DND-41 (cell line): ENCODE measurements around the gene LRP5.
A peak's percentile ranks its signal among the peaks of the same experiment; 100 is the strongest.

Experiments used
- ATAC-seq: fragments of 200-7000 bp; cut with Tn5 transposase; 3 replicates; pipeline ENCODE4 v1.9.1; 2021; ENCODE audit warnings: low read depth; ENCODE audit not compliant: insufficient read depth
- DNase-seq: peaks from one replicate; pipeline ENCODE4 v3.0.0-alpha.2; 2020
- H2AFZ ChIP-seq: 2 replicates; pipeline ENCODE4 v1.6.0; 2012; ENCODE audit warnings: low read depth, low read length
- H3K27ac ChIP-seq: 2 replicates; pipeline ENCODE4 v1.5.1; 2012; ENCODE audit warnings: low read length, inconsistent platforms
- H3K27me3 ChIP-seq: fragments of 200-600 bp; sonication (generic); 2 replicates; pipeline ENCODE4 v1.6.0; 2012; ENCODE audit warnings: low read length, mild to moderate bottlenecking, inconsistent platforms; ENCODE audit not compliant: insufficient read depth, poor library complexity
- H3K36me3 ChIP-seq: 2 replicates; pipeline ENCODE4 v1.5.1; 2012; ENCODE audit warnings: low read length, inconsistent platforms; ENCODE audit not compliant: insufficient read depth
- H3K4me1 ChIP-seq: 2 replicates; pipeline ENCODE4 v1.5.1; 2012; ENCODE audit warnings: mild to moderate bottlenecking, low read length; ENCODE audit not compliant: insufficient read depth
- H3K4me2 ChIP-seq: 2 replicates; pipeline ENCODE4 v1.6.0; 2012; ENCODE audit warnings: mild to moderate bottlenecking, moderate library complexity, low read length, inconsistent platforms; ENCODE audit not compliant: insufficient read depth
- H3K4me3 ChIP-seq, 2 experiments: fragments of 200-600 bp in 1 of 2; shearing (Covaris generic) in 1 of 2; 2 replicates each; pipeline ENCODE4 v1.5.1; 2012 to 2016; ENCODE audit warnings: inconsistent platforms in 2 of 2, low read length in 2 of 2, mild to moderate bottlenecking in 2 of 2, low read depth in 1 of 2, moderate library complexity in 1 of 2
- H3K79me2 ChIP-seq: 2 replicates; pipeline ENCODE4 v1.6.0; 2012; ENCODE audit warnings: low read length, inconsistent platforms; ENCODE audit not compliant: insufficient read depth
- H3K9ac ChIP-seq: 2 replicates; pipeline ENCODE4 v1.6.0; 2012; ENCODE audit warnings: low read depth, mild to moderate bottlenecking, inconsistent platforms, low read length, moderate library complexity
- H3K9me3 ChIP-seq: 2 replicates; pipeline ENCODE4 v1.5.1; 2012; ENCODE audit warnings: low read length, moderate library complexity, mild to moderate bottlenecking, inconsistent platforms; ENCODE audit not compliant: insufficient read depth, severe bottlenecking
- H4K20me1 ChIP-seq: 2 replicates; pipeline ENCODE4 v1.6.0; 2012; ENCODE audit warnings: low read length; ENCODE audit not compliant: insufficient read depth
- EZH2 ChIP-seq: IDR thresholded peaks from 3 replicates; pipeline ENCODE4 v1.6.1; 2012; ENCODE audit warnings: borderline replicate concordance, low read depth, mild to moderate bottlenecking, moderate library complexity, low read length, inconsistent platforms; ENCODE audit not compliant: severe bottlenecking
- TF ChIP-seq, protein P1 (sequence below): IDR thresholded peaks from 2 replicates; pipeline ENCODE4 v1.5.1; 2012; ENCODE audit warnings: borderline replicate concordance, low read length, moderate library complexity, mild to moderate bottlenecking; ENCODE audit not compliant: poor library complexity, severe bottlenecking; ENCODE audit errors: extremely low read depth

Gene LRP5

DNA sequence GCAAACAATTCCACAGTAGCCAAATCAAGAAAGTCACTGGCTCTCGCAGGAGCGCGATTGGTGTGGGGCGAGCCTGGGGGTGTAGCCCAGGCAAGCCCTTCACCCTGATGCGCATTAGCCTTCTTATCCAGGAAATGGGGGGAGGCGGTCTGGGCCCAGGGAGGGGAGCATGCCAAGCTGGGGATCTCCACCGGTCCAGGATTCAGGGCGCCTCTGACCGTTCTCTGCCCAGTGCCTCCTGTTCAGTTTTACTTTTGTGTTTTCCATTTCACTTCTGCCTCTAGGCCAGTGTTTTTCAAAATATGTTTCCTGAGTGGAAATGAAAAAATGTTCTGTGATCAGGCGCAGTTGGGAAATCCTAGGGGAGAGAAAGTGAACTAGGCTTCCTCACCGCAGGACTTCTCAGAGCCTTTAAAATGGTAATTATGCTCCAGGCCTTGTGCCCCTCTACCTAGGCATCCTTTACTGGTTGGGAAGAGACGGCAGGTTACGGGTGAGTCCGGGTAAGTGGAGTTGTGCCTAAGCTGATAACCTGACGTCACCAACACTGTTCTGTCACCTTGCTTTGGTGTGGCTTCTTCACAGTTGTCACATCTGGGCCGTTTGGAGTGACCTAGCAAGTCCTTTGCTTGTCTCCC is 18.4 kb downstream of the LRP5 start:
- Histone ChIP-seq H3K36me3 (no peaks in the 10 kb centered on the region; the same call in 1 of the 2 replicates), H2AFZ (no peak overlapping the region), H3K9me3 (no peaks in the 10 kb centered on the region), H3K27me3 (no peaks in the 10 kb centered on the region), H3K4me2 (no peak overlapping the region), H3K4me1 (peaks cover 48% of the 10 kb centered on the region), H3K9ac (no peak overlapping the region), H4K20me1 (peaks cover 40% of the 10 kb centered on the region), H3K4me3 (no peak overlapping the region), H3K27ac (0 out of 2 replicates have a peak overlapping the region, but pooled peaks have one; percentile 28), H3K79me2 (peaks cover 53% of the 10 kb centered on the region)
- DNase-seq (peak; percentile 15), ATAC-seq (no peak)
- TF ChIP-seq, protein P1, sequence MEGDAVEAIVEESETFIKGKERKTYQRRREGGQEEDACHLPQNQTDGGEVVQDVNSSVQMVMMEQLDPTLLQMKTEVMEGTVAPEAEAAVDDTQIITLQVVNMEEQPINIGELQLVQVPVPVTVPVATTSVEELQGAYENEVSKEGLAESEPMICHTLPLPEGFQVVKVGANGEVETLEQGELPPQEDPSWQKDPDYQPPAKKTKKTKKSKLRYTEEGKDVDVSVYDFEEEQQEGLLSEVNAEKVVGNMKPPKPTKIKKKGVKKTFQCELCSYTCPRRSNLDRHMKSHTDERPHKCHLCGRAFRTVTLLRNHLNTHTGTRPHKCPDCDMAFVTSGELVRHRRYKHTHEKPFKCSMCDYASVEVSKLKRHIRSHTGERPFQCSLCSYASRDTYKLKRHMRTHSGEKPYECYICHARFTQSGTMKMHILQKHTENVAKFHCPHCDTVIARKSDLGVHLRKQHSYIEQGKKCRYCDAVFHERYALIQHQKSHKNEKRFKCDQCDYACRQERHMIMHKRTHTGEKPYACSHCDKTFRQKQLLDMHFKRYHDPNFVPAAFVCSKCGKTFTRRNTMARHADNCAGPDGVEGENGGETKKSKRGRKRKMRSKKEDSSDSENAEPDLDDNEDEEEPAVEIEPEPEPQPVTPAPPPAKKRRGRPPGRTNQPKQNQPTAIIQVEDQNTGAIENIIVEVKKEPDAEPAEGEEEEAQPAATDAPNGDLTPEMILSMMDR: no peak
- TF ChIP-seq EZH2: no peak

DNA sequence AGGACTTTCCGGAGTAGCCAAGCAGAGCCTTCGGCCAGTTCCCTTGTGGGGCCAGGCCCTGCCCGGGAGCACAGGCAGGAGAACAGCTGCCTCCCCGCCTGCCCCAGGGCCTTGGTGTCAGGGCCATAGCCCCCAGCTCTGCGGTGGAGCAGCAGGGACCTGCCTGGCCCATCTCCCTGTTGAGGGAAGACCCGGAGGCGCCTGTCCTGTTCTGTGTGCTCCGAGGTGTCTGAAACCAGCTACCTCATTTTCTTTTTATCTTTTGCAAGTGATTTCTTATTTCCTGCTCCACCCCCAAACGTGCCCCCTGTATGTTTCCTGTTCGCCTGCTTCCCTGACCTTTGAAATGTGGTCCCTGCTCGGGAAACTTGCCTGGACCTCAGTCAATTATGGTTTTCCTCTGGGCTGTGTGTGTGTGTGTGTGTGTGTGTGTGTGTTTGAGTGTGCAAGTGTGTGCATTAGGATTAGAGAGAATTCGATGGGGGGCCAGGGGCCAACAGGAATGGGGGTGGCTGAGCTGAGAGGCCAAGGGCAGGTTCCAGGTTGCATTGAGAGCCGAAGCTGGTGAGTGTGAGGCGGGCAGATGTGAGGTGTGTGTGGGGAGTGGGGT is 19.1 kb downstream of the LRP5 start:
- DNase-seq: peak; percentile 49
- no peak overlapping the region for H3K27ac ChIP-seq
- H3K9ac ChIP-seq: no peak overlapping the region
- peak; percentile 36 for ATAC-seq
- H4K20me1 ChIP-seq: peaks cover 40% of the 10 kb centered on the region
- no peaks in the 10 kb centered on the region for H3K27me3 ChIP-seq
- H2AFZ ChIP-seq: no peak overlapping the region
- no peaks in the 10 kb centered on the region for H3K9me3 ChIP-seq
- H3K4me2 ChIP-seq: no peak overlapping the region
- no peaks in the 10 kb centered on the region; the same call in 1 of the 2 replicates for H3K36me3 ChIP-seq
- no peak for TF ChIP-seq EZH2
- TF ChIP-seq, protein P1: no peak
- peaks cover 42% of the 10 kb centered on the region for H3K4me1 ChIP-seq
- H3K79me2 ChIP-seq: peaks cover 47% of the 10 kb centered on the region
- no peak overlapping the region for H3K4me3 ChIP-seq

DNA sequence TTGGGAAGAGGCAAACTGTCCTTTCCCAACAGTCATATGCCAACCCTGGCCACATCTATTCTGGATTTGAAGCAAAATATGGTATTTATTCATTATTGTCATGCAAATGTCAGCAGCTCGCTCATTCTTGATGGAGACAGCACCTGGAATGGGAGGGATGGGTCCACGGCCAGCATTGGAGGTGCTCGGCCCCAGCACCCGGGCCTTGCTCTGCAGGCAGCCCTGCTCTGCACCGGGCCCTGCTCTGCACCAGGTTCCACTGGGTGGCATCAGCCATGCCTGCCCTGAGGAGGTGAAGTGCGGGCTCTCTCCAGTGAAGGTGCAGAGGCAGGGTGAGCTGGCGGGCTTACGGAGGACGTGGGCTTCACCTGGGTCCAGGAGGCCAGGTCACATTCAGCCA is 19.8 kb downstream of the LRP5 start:
- DNase-seq (no peak), ATAC-seq (no peak)
- Histone ChIP-seq H3K4me3 (no peak overlapping the region), H3K36me3 (no peaks in the 10 kb centered on the region; the same call in 1 of the 2 replicates), H3K4me2 (no peak overlapping the region), H2AFZ (no peak overlapping the region), H3K4me1 (peaks cover 34% of the 10 kb centered on the region), H3K9ac (no peak overlapping the region), H3K79me2 (peaks cover 42% of the 10 kb centered on the region), H3K27me3 (no peaks in the 10 kb centered on the region), H3K27ac (no peak overlapping the region), H3K9me3 (no peaks in the 10 kb centered on the region), H4K20me1 (peaks cover 39% of the 10 kb centered on the region)
- TF ChIP-seq, protein P1: no peak
- TF ChIP-seq EZH2: no peak
